Measurements from ENCODE around the gene KAT2A.

GRCh38 chr17:42141382-42141781, 20.2 kb upstream of the KAT2A start:
- TF ChIP-seq POLR2A (IDR thresholded peaks at IDR 0.05) (no peak), POLR2AphosphoS5 (IDR thresholded peaks at IDR 0.05; ENCODE audit: insufficient read depth in 1 of 2, low read depth in 1 of 2) (no peak)
- TF ChIP-seq, protein P1, sequence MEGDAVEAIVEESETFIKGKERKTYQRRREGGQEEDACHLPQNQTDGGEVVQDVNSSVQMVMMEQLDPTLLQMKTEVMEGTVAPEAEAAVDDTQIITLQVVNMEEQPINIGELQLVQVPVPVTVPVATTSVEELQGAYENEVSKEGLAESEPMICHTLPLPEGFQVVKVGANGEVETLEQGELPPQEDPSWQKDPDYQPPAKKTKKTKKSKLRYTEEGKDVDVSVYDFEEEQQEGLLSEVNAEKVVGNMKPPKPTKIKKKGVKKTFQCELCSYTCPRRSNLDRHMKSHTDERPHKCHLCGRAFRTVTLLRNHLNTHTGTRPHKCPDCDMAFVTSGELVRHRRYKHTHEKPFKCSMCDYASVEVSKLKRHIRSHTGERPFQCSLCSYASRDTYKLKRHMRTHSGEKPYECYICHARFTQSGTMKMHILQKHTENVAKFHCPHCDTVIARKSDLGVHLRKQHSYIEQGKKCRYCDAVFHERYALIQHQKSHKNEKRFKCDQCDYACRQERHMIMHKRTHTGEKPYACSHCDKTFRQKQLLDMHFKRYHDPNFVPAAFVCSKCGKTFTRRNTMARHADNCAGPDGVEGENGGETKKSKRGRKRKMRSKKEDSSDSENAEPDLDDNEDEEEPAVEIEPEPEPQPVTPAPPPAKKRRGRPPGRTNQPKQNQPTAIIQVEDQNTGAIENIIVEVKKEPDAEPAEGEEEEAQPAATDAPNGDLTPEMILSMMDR (IDR thresholded peaks at IDR 0.05), result no peak
